Lower leg skin (tissue), 4 donors: Measurements from ENCODE around the gene HS6ST2. TPM values are rescaled to one million over a fixed set of nuclear protein-coding genes. Genes with fewer than 3 reads are reported as not detected.

Experiments used
- DNase-seq, 2 donors: peaks; one replicate each; pipeline ENCODE4 v3.0.0-alpha.2; 2019; ENCODE audit warnings: low spot score in 2 of 2
- H3K4me3 ChIP-seq: fragments of 200-600 bp; sonication (generic); 2 replicates; pipeline ENCODE4 v1.5.1; 2017; ENCODE audit warnings: mild to moderate bottlenecking, low read depth; ENCODE audit not compliant: poor library complexity, severe bottlenecking
- POLR2A ChIP-seq, 2 donors: fragments of 450-650 bp; IDR thresholded peaks; one replicate each; pipeline ENCODE4 v1.6.1; 2016 to 2017; ENCODE audit warnings: antibody characterized with exemption in 2 of 2, mild to moderate bottlenecking in 1 of 2, moderate library complexity in 1 of 2
- WGBS, 2 donors: methylation state at CpG; one replicate each; pipeline ENCODE4 v1.1.5; 2018; 5-methylcytosine and 5-hydroxymethylcytosine counted together
- intact Hi-C: fragments of 100-400 bp; cut with DNase I; formaldehyde crosslinking; loops from one replicate; pipeline ENCODE4 v1.15.0; 2023; ENCODE audit warnings: low total_unique reads
- total RNA-seq, 4 donors: library from RNA; depleted of rRNA; stranded (reverse); fragments of >200 nt; gene quantifications; one replicate each; pipeline ENCODE4 v1.1.0, GENCODE V29; 2016
- TF ChIP-seq, protein P1 (sequence below), 3 donors: fragments of 450-650 bp; IDR thresholded peaks; one replicate each; pipeline ENCODE4 v1.5.1; 2016; ENCODE audit warnings: antibody characterized with exemption in 3 of 3, mild to moderate bottlenecking in 3 of 3, moderate library complexity in 2 of 3

HS6ST2 gene
- total RNA-seq, 4 donors from 2014 or later = 0.17 to 0.29 TPM; not detected in 2

DNA sequence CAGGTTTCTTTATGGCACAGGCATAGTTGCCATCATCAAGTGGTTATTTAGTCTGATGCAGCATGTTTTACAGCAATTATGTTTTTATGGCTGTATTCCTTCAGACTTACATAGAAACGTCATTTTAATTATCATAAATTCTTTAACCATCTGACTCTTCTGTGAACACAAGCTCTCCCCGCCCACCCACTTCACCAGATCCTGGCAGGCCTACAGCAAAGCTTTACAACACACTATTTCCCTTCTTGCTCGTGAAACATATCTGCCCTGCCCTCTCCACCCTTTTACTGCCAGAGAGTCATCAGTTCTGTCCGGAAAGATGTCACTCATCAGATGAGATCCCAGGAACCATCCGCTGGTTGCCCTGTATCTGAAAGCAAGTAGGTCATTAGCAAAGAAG lies 120.5 kb downstream of the HS6ST2 start:
- intact Hi-C loops = no loop called here
- 36 to 59% methylated on average over 4 to 5 of the region's 5 CpGs for WGBS, 2 donors
- DNase-seq = no peak

DNA sequence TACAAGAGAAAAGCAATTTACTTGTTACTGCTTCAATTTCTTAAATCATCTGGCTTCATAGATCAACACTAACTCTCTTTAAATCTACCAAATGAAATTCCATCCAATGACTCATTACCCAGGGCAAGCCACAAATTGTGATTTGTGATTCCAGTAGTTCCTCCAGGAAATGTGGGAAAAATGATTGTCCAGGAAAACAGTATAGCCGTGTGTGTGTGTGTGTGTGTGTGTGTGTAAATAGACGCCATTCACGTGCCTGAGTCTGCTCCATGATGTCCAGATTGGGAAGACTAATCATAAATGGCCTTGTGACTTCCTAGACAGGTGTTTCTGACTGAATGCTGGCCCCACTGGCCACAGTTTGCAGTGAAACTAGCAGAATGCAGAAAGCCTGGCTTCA lies 121.3 kb downstream of the HS6ST2 start:
- 44 to 46% methylated on average over 3 of the region's 3 CpGs for WGBS, 2 donors
- intact Hi-C loops = no loop called here
- no peak for DNase-seq

More for the DNA sequence above, 120.5 kb downstream of the HS6ST2 start:
- no peak overlapping the region for H3K4me3 ChIP-seq
- no peak for TF ChIP-seq POLR2A (IDR thresholded peaks at IDR 0.05)
- TF ChIP-seq, protein P1, sequence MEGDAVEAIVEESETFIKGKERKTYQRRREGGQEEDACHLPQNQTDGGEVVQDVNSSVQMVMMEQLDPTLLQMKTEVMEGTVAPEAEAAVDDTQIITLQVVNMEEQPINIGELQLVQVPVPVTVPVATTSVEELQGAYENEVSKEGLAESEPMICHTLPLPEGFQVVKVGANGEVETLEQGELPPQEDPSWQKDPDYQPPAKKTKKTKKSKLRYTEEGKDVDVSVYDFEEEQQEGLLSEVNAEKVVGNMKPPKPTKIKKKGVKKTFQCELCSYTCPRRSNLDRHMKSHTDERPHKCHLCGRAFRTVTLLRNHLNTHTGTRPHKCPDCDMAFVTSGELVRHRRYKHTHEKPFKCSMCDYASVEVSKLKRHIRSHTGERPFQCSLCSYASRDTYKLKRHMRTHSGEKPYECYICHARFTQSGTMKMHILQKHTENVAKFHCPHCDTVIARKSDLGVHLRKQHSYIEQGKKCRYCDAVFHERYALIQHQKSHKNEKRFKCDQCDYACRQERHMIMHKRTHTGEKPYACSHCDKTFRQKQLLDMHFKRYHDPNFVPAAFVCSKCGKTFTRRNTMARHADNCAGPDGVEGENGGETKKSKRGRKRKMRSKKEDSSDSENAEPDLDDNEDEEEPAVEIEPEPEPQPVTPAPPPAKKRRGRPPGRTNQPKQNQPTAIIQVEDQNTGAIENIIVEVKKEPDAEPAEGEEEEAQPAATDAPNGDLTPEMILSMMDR (IDR thresholded peaks at IDR 0.05) = no peak

DNA sequence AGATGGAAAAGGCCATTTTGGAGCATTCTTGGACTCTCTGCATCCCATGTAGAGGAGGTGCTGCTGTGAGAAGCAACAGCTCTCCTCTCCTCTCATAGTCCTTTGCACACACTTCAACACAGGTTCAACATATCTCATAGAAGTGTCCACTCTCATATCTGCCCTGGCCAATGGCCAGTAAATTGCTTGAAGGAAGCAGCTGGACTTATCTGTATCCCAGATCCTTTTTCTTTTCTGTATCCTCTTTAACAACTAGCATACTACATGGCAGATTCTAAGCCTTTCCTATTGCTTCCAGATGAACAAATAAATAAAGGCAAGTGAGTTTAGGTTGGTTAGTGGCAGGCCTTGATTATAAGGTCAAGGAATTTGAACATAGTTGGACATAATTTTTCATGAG lies 122.0 kb downstream of the HS6ST2 start:
- no peak for DNase-seq
- intact Hi-C loops = no loop called here
- TF ChIP-seq POLR2A (IDR thresholded peaks at IDR 0.05) = no peak
- TF ChIP-seq, protein P1 (IDR thresholded peaks at IDR 0.05) = no peak
- no peak overlapping the region for H3K4me3 ChIP-seq

More for the DNA sequence above, 121.3 kb downstream of the HS6ST2 start:
- no peak overlapping the region for H3K4me3 ChIP-seq
- TF ChIP-seq, protein P1 (IDR thresholded peaks at IDR 0.05) = no peak
- no peak for TF ChIP-seq POLR2A (IDR thresholded peaks at IDR 0.05)

DNA sequence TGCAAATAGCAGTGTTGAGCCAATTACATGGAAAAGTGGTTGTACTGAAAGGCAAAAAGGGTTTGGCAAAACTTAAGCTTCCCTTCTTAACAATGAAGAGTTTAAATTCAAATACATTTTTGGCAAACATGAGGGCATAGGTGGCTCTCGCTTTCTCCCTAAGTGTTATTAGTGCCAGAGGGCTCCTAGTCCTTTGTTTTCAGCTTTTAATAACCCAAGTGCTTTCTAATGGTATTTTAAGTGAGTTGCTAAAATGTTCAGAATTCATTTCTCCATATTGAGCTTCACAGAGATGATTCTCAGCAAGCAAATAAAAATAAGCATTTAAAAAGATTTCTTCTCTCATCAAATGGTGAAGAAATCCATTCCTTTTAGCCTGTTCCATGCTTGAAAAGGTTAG lies 123.7 kb downstream of the HS6ST2 start:
- H3K4me3 ChIP-seq = no peak overlapping the region
- TF ChIP-seq POLR2A (IDR thresholded peaks at IDR 0.05) = no peak
- TF ChIP-seq, protein P1 (IDR thresholded peaks at IDR 0.05) = no peak
- 63 to 64% methylated on average over 1 of the region's 1 CpG for WGBS, 2 donors
- intact Hi-C loops = no loop called here
- no peak for DNase-seq

DNA sequence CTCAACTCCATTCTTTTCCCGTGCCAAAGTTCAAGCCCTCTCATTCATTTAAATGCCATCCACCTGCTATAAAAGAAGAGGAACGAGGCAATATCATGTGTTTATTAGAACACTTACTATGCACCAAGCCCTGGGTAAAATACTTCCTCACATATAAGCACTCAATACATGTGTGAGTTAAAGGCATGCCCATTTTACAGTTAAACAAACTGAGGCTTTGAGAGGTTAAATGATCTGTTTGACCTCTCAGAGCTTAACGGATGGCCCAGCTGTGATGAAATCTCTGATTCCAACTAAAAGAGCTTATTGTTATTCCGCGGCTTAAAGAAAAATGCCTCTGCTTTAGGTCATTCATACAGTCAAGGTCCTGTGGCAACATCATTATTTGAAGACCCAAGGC lies 124.3 kb downstream of the HS6ST2 start:
- intact Hi-C loops = no loop called here
- H3K4me3 ChIP-seq = no peak overlapping the region
- no peak for DNase-seq
- WGBS, 2 donors = 78 to 92% methylated on average over 5 of the region's 5 CpGs
- TF ChIP-seq, protein P1 (IDR thresholded peaks at IDR 0.05) = no peak
- TF ChIP-seq POLR2A (IDR thresholded peaks at IDR 0.05) = no peak

DNA sequence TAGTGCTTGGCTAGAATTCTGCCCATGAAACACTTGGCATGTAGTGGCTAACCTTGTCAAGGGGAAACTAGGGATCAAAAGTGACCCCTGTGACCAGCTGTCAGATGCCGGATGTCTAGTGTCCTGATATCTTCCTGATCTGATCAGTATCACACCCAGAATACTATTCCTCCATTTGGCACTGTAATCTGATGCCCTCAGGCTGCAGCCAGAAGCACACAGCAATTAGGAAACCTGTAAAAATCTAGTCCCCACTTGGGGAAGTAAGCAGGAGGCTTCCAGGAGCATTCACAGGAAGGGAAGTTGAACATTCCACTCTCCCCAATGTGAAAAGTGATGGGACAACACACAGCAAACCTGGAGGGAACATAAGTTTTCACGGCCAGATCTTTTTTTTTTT lies 125.1 kb downstream of the HS6ST2 start:
- DNase-seq = no peak
- intact Hi-C loops = no loop called here
- WGBS, 2 donors = 23 to 39% methylated on average over 2 of the region's 2 CpGs
- no peak for TF ChIP-seq POLR2A (IDR thresholded peaks at IDR 0.05)
- TF ChIP-seq, protein P1 (IDR thresholded peaks at IDR 0.05) = no peak
- H3K4me3 ChIP-seq = no peak overlapping the region
